NCI-H187 (cell line): ENCODE results near the gene TTC39C.

Source experiments
- DNase-seq, 2 experiments: peaks; one replicate each; lab custom pipeline; 2025; lab: John Stamatoyannopoulos, UW

TTC39C gene

GRCh38 chr18:24014062-24014985 lies at the start of gene TTC39C:
Gene TTC39C, plus strand, starts transcription at chr18:24014754. Its CDS starts 118 bp downstream, at chr18:24014872.
- peak in 1 of 2 experiments; percentile 57 for DNase-seq

GRCh38 chr18:23966909-23967308 lies 47.6 kb upstream of the TTC39C start:
- peak in 1 of 2 experiments; percentile 57 for DNase-seq

- peak in 1 of 2 experiments; percentile 57 for DNase-seq
These were observed 47.0 kb upstream of the TTC39C start for GRCh38 chr18:23967321-23968089.

- no peak for DNase-seq
These were observed 45.6 kb upstream of the TTC39C start for GRCh38 chr18:23968638-23969604.

DNA sequence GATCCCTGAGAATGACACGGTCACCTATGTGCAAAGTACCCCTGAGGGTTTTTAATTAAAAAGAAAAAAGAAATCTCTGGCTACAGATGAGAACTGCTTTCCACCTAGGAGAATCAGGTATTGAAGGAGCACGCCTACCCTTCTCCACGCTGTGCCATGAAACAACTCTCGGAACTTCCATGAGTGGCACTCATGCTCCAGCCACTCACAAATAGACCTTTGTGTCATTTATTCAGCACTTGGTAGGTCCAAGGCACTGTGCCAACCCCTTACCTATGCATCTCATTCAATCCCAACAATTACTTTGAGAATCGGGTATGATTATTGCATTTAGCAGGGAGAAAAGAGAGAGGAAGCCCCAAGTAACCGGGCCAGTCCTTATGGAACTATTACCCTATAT lies 44.9 kb upstream of the TTC39C start:
- no peak for DNase-seq

GRCh38 chr18:23970161-23971096 lies 44.1 kb upstream of the TTC39C start:
- DNase-seq = no peak

- DNase-seq = no peak
These were observed 43.5 kb upstream of the TTC39C start for GRCh38 chr18:23971097-23971440.

DNA sequence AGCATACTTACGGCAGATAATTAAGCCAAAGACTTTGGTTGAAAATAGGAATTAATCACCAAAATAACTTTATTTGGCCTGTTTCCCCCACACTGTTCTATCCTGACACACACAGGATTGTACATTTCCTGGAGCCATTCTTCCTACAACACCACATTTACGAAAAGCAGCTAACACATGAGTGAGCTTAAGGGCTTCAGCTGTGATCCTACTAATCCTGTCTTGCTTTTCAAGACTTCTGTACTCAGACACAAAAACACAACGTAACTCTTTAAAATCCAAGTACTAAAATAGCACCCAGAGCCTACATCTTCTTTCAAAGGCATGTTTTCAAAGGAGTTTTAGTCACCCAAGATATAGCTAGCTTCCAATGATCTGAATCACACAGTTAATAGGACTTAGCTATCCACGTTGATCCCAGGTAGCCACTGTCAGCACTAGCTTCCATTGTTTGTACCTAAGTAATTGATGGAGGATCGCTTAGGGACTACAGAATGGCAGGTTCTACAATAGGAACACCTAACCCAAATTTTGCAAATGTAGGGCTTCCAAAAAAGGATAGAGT lies 42.8 kb upstream of the TTC39C start:
- DNase-seq = no peak

DNA sequence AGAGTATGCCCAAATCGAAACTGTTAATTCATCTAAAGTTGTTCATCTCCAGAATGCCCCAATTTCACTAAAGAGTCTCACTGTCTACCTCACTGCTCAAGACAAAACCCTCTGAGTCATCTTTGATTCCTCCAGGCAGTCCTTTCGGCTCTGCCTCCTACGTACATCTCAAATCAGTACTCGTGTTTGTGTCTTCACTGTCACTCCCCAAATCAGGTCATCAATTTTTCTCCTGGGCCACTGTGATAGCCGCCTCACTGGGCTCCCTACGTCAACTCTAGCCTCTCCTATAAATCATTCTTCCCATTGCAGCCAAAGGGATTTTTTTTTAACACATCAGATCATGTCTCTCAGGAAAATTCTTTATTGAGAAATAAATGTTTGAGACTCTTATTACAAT lies 42.1 kb upstream of the TTC39C start:
- no peak for DNase-seq

GRCh38 chr18:23977103-23977502 lies 37.5 kb upstream of the TTC39C start:
- no peak for DNase-seq

- no peak for DNase-seq
These were observed 36.7 kb upstream of the TTC39C start for GRCh38 chr18:23977719-23978483.

- no peak for DNase-seq
These were observed 33.1 kb upstream of the TTC39C start for GRCh38 chr18:23981369-23981980.

DNA sequence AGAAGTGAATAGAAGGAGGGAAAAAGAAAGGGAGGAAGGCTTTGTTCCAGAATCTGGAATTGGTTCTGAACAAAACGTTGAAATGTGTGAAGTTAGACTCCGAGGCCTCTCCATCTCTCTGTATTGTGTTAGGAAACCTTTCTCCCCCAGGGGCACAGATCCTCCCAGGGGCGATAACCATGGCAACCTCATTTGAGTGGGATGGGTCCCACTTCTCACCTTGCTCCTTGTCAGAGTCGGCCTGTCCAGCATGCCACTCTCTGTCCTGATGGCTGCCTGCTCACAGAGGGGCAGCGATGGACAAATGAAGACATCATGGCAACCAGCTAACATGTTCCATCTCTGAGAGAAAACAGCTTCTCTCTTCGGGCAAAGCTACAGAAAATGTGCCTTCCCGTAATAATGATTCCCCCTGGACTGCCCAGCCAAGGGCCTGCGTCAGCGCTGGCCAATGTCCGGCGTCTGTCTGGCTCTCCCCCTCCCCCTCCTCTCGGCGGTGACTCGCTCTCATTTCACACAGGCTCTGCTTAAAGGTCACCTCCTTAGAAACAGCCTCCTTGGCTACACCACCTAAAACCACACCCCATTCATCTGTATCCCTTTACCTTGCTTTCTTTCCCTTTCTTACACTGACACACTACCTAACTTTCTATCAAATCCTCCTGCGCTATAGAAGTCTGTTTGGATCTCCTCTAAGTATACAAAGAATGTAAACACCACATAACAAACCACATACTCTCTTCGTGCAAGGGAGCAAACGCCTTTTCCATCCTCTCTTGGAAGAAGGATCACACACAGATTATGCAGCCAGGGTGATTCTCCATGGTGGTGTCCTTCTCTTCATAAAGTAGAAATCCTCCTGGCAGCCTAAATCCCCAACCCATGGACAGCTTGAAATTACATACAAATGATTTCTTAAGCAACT lies 32.1 kb upstream of the TTC39C start:
- no peak for DNase-seq

DNA sequence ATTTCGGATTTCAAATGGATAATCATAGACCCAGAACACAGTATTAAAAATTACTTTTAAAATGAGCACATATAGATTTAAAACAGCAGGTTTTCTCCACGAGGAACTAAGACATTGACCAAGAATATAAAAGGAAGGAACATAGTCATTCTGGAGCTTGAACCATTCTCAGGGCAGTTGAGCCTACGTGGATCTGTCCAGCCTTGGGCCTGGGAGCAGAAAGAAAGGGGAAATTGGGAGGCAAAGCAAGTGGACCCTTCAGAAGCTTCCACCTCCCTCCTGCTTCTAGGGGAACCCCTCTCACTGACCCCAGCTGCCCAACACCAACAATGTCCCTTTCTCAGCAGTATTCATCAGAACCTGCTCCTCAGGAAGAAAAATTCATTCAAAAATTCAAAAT lies 31.4 kb upstream of the TTC39C start:
- no peak for DNase-seq

DNA sequence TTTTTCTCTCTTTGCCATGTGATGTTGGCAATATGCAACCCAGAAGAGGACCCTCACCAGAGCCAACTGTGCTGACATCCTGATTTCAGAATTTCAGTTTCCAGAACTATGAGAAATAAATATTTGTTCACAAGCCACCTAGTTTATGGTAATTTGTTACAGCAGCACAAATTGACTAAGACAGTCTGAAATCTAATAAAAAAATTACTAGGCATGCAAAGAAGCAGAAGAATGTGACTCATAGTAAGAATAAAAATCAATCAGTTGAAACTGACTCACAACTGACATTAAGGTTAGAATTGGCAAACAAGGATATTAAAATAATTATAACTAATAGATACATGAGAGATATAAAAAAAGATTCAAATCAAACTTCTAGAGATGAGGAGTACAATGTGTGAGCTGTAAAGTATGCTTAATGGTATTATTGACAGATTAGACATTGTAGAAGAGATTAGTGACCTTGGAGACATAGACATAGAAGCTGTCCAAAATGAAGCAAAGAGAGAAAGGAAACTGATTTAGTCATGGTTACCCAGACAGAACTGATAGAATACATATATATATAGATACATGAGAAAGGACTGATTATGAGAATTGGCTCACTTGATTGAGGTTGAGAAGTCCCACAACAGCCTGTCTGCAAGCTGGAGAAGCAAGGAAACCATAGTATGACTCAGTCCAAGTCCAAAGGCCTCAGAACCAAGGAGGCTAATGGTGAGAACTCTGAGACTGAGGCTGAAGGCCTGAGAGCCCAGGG lies 27.8 kb upstream of the TTC39C start:
- no peak for DNase-seq

DNA sequence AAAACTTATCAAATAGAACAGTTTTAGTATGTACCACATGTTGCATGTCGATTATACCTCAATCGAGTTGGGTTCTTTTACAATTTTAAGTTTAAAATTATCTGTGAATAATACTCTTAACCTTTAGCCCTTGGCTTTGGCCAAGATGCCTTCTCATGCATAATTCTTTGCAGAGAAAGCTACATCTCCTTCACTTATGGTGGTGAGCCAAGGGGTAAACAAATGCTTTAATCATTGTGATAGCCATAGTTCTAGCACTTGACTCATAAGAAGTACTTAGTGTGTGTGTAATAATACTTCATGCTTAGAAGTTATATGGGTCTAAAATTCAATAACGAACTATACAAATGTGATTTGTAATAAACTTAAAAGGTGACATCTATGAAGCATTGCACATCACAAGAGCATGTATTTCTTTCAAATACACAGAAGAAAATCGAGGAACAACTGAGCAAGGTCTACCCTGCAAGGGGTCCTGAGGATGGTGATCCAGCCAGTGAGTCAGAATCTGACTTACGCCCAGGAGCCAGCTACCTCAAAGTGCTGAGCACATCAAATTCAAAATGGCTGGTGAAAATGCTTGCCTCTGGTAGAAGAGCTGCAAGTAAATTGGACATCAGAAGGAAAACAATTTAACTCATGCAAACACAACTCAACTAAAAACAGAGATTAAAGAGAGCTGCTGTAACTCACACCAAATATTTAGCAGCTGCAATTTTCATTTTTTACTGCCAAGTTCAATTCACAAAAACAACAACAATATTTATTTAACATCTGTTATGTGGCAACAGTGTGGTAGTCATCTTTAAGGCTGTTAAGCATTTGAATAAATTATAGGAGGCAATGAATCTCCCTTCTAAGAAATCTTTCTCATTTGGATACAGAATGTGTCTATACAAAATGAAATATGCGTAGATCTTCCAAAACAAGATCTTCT lies 23.8 kb upstream of the TTC39C start:
- DNase-seq = no peak
